Epithelial cell of proximal tubule (primary cell): Measurements from ENCODE around the gene FNDC7. TPM values are rescaled to one million over a fixed set of nuclear protein-coding genes. Genes with fewer than 3 reads are reported as not detected.
"Not testable (repeated sequence)": the region's sequence is repeated elsewhere in the genome, so short reads cannot be mapped to it uniquely, and the experiment has no call there.

ENCODE experiments used
- DNase-seq: peaks from one replicate; pipeline ENCODE4 v3.0.0-alpha.2; 2011; ENCODE audit warnings: low read depth
- H3K4me3 ChIP-seq: 2 replicates; pipeline ENCODE4 v1.5.1; 2011; ENCODE audit warnings: low read depth, mild to moderate bottlenecking, low read length
- CTCF ChIP-seq: conservative IDR thresholded peaks from 2 replicates; pipeline ENCODE4 v1.5.1; 2012; ENCODE audit warnings: low read depth, mild to moderate bottlenecking, low read length
- total RNA-seq: library from RNA; depleted of rRNA; stranded (reverse); fragments of >200 nt; gene quantifications from 2 replicates; pipeline ENCODE4 v1.2.3, GENCODE V29; 2015

Gene FNDC7
- total RNA-seq, 1 donor from 2014 or later = not detected

- no peak overlapping the region for H3K4me3 ChIP-seq
- DNase-seq = no peak
Measured at GRCh38 chr1:108753363-108753762, 40.7 kb downstream of the FNDC7 start.

GRCh38 chr1:108758796-108759195 is 46.1 kb downstream of the FNDC7 start:
- no peak overlapping the region for H3K4me3 ChIP-seq
- TF ChIP-seq CTCF = no peak
- no peak for DNase-seq

More at GRCh38 chr1:108753363-108753762, 40.7 kb downstream of the FNDC7 start:
- TF ChIP-seq CTCF = no peak

- TF ChIP-seq CTCF = no peak
- DNase-seq = no peak
Measured at GRCh38 chr1:108767115-108767514, 54.4 kb downstream of the FNDC7 start.

GRCh38 chr1:108767708-108768107 is 55.0 kb downstream of the FNDC7 start:
- H3K4me3 ChIP-seq = no peak overlapping the region
- no peak for TF ChIP-seq CTCF
- no peak for DNase-seq

More at GRCh38 chr1:108767115-108767514, 54.4 kb downstream of the FNDC7 start:
- no peak overlapping the region for H3K4me3 ChIP-seq

GRCh38 chr1:108777839-108778238 is 65.1 kb downstream of the FNDC7 start:
- no peak for TF ChIP-seq CTCF
- H3K4me3 ChIP-seq = no peak overlapping the region
- DNase-seq = no peak

GRCh38 chr1:108779455-108779854 is 66.7 kb downstream of the FNDC7 start:
- no peak overlapping the region for H3K4me3 ChIP-seq
- no peak for TF ChIP-seq CTCF
- no peak for DNase-seq

- DNase-seq = no peak
- TF ChIP-seq CTCF = no peak
- H3K4me3 ChIP-seq = no peak overlapping the region
Measured at GRCh38 chr1:108780937-108781574, 68.3 kb downstream of the FNDC7 start.

- not testable (repeated sequence) for H3K4me3 ChIP-seq
Measured at GRCh38 chr1:108781575-108781944, 68.9 kb downstream of the FNDC7 start.

More at GRCh38 chr1:108781575-108781944, 68.9 kb downstream of the FNDC7 start:
- not testable (repeated sequence) for DNase-seq
